B cell (primary cell): ENCODE data around the gene FBXO15.

Source experiments
- CTCF ChIP-seq: fragments of 200-600 bp; IDR thresholded peaks from one replicate; pipeline ENCODE4 v1.8.0; 2022; ENCODE audit warnings: antibody characterized with exemption, mild to moderate bottlenecking
- EZH2 ChIP-seq: IDR thresholded peaks from 2 replicates; pipeline ENCODE4 v1.6.1; 2012; ENCODE audit warnings: borderline replicate concordance, low read depth, mild to moderate bottlenecking, moderate library complexity, low read length; ENCODE audit not compliant: insufficient read depth, poor library complexity, severe bottlenecking

GRCh38 chr18:74131124-74131523, 16.5 kb downstream of the FBXO15 start:
- no peak for TF ChIP-seq CTCF
- no peak for TF ChIP-seq EZH2
